Measurements from ENCODE around the gene DMC1. TPM values are rescaled to one million over a fixed set of nuclear protein-coding genes. Genes with fewer than 3 reads are reported as not detected.
"Not testable (repeated sequence)": the region's sequence is repeated elsewhere in the genome, so short reads cannot be mapped to it uniquely, and the experiment has no call there.

The DMC1 gene
- total RNA-seq, 1 experiment from 2014 or later = 3.2 TPM

DNA sequence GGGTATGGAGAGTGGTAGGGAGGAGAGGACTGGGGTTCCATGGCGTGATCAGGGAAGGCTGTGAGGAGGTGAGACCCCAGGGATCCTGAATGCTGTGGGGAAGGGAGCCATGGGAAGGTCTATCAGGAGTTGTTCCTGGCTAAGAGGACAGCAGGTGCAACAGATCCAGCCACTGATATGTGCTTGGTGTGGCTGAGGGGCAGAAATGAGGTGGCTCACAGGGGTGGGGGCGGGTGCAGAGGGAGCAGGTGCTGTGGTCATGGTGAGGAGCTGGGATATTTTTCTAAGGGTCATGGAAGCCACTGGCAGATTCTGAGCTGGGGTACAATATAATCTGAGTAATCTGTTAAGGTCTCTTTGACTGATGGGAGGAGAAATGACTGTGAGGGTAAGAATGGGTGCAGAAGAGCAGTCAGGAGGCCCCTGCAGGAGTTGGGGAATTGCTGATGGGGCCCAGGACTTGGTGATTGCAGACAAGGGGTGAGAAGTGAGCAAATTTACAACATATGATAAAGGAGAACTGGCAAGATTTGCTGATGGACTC is 31.3 kb upstream of the DMC1 start:
- ChIA-PET POLR2A (no interaction called here), CTCF (no interaction called here)
- Histone ChIP-seq H3K27me3 (ENCODE audit: control insufficient read depth, insufficient read depth, low read length) (no peaks in the 10 kb centered on the region), H3K27ac (ENCODE audit: low read length) (no peak overlapping the region), H3K4me1 (ENCODE audit: control insufficient read depth, insufficient read depth, low read length) (peaks cover 5% of the 10 kb centered on the region), H3K36me3 (ENCODE audit: control insufficient read depth, insufficient read depth, low read length) (no peaks in the 10 kb centered on the region), H3K4me3 (ENCODE audit: low read depth in 2 of 2, low read length in 2 of 2) (no peak overlapping the region), H3K9me3 (ENCODE audit: control insufficient read depth, insufficient read depth, low read depth, low read length) (no peaks in the 10 kb centered on the region)
- BruUV-seq (replicated peaks) = no TSS peak
- no peak for DNase-seq (ENCODE audit: low read depth, low spot score)
- TF ChIP-seq, protein P1, sequence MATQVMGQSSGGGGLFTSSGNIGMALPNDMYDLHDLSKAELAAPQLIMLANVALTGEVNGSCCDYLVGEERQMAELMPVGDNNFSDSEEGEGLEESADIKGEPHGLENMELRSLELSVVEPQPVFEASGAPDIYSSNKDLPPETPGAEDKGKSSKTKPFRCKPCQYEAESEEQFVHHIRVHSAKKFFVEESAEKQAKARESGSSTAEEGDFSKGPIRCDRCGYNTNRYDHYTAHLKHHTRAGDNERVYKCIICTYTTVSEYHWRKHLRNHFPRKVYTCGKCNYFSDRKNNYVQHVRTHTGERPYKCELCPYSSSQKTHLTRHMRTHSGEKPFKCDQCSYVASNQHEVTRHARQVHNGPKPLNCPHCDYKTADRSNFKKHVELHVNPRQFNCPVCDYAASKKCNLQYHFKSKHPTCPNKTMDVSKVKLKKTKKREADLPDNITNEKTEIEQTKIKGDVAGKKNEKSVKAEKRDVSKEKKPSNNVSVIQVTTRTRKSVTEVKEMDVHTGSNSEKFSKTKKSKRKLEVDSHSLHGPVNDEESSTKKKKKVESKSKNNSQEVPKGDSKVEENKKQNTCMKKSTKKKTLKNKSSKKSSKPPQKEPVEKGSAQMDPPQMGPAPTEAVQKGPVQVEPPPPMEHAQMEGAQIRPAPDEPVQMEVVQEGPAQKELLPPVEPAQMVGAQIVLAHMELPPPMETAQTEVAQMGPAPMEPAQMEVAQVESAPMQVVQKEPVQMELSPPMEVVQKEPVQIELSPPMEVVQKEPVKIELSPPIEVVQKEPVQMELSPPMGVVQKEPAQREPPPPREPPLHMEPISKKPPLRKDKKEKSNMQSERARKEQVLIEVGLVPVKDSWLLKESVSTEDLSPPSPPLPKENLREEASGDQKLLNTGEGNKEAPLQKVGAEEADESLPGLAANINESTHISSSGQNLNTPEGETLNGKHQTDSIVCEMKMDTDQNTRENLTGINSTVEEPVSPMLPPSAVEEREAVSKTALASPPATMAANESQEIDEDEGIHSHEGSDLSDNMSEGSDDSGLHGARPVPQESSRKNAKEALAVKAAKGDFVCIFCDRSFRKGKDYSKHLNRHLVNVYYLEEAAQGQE (IDR thresholded peaks at IDR 0.05; ENCODE audit: insufficient read depth in 1 of 2, low read depth in 2 of 2, low read length in 1 of 2) = no peak
- TF ChIP-seq SIN3A (IDR thresholded peaks at IDR 0.05; ENCODE audit: borderline replicate concordance, insufficient read depth, low read depth, low read length) (no peak), CTCF (IDR thresholded peaks at IDR 0.05) (no peak), POLR2AphosphoS5 (IDR thresholded peaks at IDR 0.05; ENCODE audit: low read depth, low read length) (no peak), TCF7L2 (IDR thresholded peaks at IDR 0.05; ENCODE audit: low read depth, low read length) (no peak)
- in situ Hi-C loops (cut with HindIII; ENCODE audit: low pct_unique_long_range_greater_than_20kb, low sequenced_read_pairs) = no loop called here
- intact Hi-C loops (cut with micrococcal nuclease; ENCODE audit: unreplicated experiment) = no loop called here
- no peak for ATAC-seq

DNA sequence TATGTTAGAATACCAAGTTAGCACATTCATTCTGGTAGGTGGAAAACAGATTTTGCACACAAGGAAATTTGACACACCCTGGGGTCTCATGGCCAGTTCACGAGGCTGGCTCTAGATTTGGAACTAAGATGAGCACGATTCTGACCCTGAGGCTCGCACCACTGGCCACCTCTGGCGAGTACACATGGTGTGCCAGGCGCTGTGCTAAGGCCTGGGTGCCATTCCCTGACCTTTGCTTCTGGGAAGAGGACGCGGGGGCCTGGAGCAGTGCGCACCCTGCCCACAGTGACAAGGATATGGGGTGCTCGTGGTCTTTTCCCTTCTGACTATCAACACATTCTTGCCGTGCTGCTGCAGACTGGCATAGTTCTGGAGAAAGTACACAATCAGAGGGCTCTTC is 29.5 kb upstream of the DMC1 start:
- no peaks in the 10 kb centered on the region for H3K27me3 ChIP-seq (ENCODE audit: control insufficient read depth, insufficient read depth, low read length)
- H3K4me3 ChIP-seq (ENCODE audit: low read depth in 2 of 2, low read length in 2 of 2) = no peak overlapping the region
- POLR2A ChIA-PET = no interaction called here
- no TSS peak for BruUV-seq (replicated peaks)
- TF ChIP-seq, protein P1 (IDR thresholded peaks at IDR 0.05; ENCODE audit: insufficient read depth in 1 of 2, low read depth in 2 of 2, low read length in 1 of 2) = no peak
- TF ChIP-seq SIN3A (IDR thresholded peaks at IDR 0.05; ENCODE audit: borderline replicate concordance, insufficient read depth, low read depth, low read length) (no peak), CTCF (IDR thresholded peaks at IDR 0.05) (no peak), TCF7L2 (IDR thresholded peaks at IDR 0.05; ENCODE audit: low read depth, low read length) (no peak), POLR2AphosphoS5 (IDR thresholded peaks at IDR 0.05; ENCODE audit: low read depth, low read length) (no peak)
- no peaks in the 10 kb centered on the region for H3K4me1 ChIP-seq (ENCODE audit: control insufficient read depth, insufficient read depth, low read length)
- DNase-seq (ENCODE audit: low read depth, low spot score) (no peak), ATAC-seq (no peak)
- intact Hi-C loops (cut with micrococcal nuclease; ENCODE audit: unreplicated experiment) = no loop called here
- in situ Hi-C loops (cut with HindIII; ENCODE audit: low pct_unique_long_range_greater_than_20kb, low sequenced_read_pairs) = no loop called here
- CTCF ChIA-PET = no interaction called here
- H3K27ac ChIP-seq (ENCODE audit: low read length) = no peak overlapping the region
- H3K9me3 ChIP-seq (ENCODE audit: control insufficient read depth, insufficient read depth, low read depth, low read length) = no peaks in the 10 kb centered on the region
- no peaks in the 10 kb centered on the region for H3K36me3 ChIP-seq (ENCODE audit: control insufficient read depth, insufficient read depth, low read length)

DNA sequence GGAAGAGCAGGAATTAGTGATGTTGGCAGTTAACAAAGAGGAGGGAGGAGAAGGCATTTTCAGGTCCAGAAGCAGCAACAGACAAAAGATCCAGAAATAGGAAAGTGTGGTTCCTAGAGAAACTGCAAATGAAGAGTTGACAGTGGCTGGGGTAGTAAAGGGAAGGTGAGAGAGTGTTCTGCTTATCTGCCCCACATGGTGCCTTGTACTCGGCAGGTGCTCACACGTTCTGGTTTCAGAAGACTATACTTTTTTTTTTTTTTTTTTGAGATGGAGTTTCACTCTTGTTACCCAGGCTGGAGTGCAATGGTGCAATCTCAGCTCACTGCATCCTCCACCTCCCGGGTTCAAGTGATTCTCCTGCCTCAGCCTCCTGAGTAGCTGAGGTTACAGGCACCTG is 12.9 kb upstream of the DMC1 start:
- in situ Hi-C loops (cut with HindIII; ENCODE audit: low pct_unique_long_range_greater_than_20kb, low sequenced_read_pairs); H3K27ac ChIP-seq (ENCODE audit: low read length); DNase-seq (ENCODE audit: low read depth, low spot score); H3K9me3 ChIP-seq (ENCODE audit: control insufficient read depth, insufficient read depth, low read depth, low read length); ATAC-seq; H3K36me3 ChIP-seq (ENCODE audit: control insufficient read depth, insufficient read depth, low read length); BruUV-seq (replicated peaks); CTCF ChIA-PET; H3K27me3 ChIP-seq (ENCODE audit: control insufficient read depth, insufficient read depth, low read length); intact Hi-C loops (cut with micrococcal nuclease; ENCODE audit: unreplicated experiment); POLR2A ChIA-PET; H3K4me3 ChIP-seq (ENCODE audit: low read depth in 2 of 2, low read length in 2 of 2); H3K4me1 ChIP-seq (ENCODE audit: control insufficient read depth, insufficient read depth, low read length): not testable (repeated sequence)
